GM18499 (cell line): ENCODE data around the gene DKK1.

ENCODE experiments used
- ATAC-seq: cut with Tn5 transposase; IDR thresholded peaks from one replicate; pipeline ENCODE4 v1.9.1; 2021; ENCODE audit warnings: moderate number of reproducible peaks; ENCODE audit not compliant: insufficient read depth, unreplicated experiment

DKK1 gene

GRCh38 chr10:52316500-52316899, 2.4 kb downstream of the DKK1 start:
- no peak for ATAC-seq

DNA sequence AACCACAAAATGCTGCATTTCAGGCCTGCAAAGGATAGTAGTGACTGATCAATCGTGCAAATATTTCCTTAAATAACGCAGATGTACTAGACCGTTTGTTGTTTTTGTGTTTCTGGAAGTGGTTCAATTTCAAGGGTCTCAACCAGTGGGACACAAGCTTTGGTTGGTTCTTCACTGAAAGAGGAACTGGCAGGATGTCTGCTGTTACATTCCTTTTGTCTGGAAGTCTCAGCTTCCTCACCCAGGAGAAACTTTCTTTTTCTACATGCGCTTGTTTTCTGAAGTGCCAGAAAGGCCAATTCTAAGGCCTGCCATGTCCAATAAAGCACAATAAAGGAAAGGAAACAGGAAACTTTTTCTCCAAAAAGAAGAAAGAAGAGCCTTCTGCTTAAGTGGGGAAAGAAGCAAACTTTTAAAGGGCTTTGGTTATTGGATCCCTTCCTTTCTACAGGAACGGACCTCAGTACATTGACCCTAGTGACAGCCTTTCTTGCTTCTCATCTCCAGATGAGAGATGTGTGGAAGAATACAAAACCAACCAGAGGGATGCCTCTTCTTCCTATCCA, 4.1 kb downstream of the DKK1 start:
- ATAC-seq, result no peak

- ATAC-seq, result no peak
These were observed 4.9 kb downstream of the DKK1 start for GRCh38 chr10:52318822-52319464.

- no peak for ATAC-seq
These were observed 5.8 kb downstream of the DKK1 start for GRCh38 chr10:52319926-52320325.

GRCh38 chr10:52322323-52322722, 8.2 kb downstream of the DKK1 start:
- ATAC-seq, result no peak

- ATAC-seq, result no peak
These were observed 8.9 kb downstream of the DKK1 start for GRCh38 chr10:52322936-52323335.

GRCh38 chr10:52326382-52326781, 12.3 kb downstream of the DKK1 start:
- no peak for ATAC-seq

DNA sequence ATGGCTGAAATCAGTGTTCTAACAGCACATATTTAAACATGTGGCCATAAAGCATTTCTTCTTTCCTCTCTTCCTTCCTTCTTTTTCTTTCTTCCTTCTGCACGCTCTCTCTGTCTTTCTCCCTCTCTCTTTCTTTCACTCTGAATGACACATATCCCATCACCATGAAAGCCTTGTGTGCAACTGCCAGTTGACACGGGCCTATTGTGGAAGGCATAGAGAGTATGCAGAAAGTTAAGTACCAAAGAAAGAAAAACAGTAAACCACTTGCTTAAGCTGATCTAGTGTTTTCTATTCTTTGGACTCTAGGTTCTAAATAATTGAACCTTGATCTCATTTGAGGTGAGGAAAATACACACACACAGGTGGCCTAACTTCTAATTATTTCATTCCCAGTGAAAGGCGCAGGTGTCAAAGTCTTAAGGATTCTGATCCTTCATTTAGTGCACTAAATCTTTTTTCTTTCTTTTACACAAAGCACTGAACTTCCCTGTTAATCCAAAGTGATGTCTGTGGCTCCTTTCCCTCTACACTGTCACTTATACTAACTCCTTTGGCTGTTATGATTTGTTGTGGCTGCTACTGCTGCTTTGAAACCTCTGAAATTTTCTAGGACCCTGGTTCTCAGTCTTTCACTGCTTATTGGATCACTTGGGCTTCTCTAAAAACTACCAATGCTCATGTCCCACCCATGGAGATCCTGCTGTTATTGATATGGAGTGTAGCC, 17.7 kb downstream of the DKK1 start:
- ATAC-seq, result no peak

DNA sequence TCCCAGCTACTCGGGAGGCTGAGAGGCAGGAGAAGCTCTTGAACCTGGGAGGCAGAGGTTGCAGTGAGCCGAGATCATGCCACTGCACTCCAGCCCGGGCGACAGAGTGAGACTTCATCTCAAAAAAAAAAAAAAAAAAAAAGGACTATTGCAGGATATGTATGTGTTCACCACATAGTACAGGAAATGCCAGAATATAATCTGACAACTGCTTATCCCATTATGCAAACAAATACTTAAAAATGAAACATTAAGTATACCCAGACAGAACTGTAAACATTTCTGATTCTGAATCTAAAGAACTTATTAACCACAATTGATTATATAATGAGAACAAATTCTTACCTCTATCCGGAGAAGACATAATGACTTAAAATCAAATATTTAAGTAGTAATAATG, 18.7 kb downstream of the DKK1 start:
- ATAC-seq, result no peak

DNA sequence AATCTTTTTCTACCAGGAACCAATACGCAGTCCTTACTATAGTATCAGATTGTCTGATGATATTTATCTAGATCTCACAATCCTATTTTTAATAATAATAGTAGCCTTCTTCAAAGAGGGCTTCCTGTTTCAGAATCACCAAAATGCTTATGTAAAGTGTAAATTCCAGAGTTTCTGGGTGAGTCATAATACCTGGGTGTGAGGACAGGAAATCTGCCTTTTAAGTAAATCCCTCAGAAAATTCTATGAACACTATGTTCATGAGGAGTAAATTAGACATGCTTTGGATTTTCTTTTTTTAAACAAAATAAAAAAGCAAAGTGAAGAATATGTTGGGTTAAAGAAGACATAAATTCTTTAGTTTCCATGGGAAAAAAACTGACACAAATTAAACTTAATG, 20.5 kb downstream of the DKK1 start:
- ATAC-seq, result no peak

DNA sequence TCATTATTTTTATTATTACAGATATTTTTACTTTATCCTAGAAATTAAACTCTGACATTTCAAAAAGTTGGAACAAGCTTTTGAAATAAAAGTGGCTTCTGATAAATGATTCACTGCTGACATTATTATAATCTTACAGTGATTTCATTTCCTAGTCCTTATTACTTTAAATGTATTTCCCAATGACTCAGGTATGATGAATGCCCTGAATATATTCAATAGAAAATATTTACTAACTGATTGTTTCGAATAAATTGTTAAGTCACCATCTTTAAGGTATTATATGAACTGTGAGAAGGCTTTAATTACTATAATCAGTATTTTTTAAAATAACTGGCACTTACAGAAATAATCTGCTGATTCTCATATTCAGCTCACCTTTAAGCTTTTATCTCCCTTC, 21.6 kb downstream of the DKK1 start:
- ATAC-seq, result no peak

DNA sequence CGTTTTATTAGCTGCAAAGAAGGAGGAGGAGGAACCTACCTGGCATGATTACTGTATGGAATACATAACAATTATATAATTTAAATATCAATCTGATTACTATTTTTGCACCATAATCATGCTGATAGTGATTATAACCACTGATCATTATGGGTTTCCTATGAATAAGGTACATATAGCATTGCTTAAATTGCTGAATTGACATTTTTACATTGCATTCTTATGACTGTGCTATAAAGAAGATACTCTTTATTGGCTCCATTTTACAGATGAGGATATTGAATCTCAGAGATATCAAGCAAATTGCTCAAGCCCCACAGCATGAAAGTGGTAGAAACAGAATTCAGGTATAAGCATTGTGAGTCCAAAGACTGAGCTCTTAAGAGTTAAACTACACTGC, 23.1 kb downstream of the DKK1 start:
- no peak for ATAC-seq

- ATAC-seq, result no peak
These were observed 29.4 kb downstream of the DKK1 start for GRCh38 chr10:52343439-52343838.

- ATAC-seq, result no peak
These were observed 32.6 kb downstream of the DKK1 start for GRCh38 chr10:52346394-52347326.

DNA sequence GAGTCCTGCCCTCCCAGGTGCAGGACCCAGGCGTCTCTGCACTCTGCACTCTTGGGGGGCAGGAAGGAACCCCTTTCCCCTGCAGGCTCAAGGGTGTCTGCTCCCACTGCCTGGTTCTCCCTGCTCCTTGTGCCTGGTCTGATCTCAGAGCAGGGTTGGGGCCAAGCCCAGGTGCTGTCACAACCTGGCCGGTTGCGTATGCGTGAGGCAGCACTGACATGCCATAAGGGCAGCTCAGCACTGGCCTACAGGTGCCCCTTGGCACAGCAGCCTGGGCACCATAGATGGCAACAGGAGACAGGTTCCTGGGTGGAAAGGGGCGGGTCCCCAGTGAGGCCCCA, 33.2 kb downstream of the DKK1 start:
- ATAC-seq, result no peak

GRCh38 chr10:52348037-52348564, 34.0 kb downstream of the DKK1 start:
- ATAC-seq, result no peak

- ATAC-seq, result no peak
These were observed 37.8 kb downstream of the DKK1 start for GRCh38 chr10:52351914-52352330.

DNA sequence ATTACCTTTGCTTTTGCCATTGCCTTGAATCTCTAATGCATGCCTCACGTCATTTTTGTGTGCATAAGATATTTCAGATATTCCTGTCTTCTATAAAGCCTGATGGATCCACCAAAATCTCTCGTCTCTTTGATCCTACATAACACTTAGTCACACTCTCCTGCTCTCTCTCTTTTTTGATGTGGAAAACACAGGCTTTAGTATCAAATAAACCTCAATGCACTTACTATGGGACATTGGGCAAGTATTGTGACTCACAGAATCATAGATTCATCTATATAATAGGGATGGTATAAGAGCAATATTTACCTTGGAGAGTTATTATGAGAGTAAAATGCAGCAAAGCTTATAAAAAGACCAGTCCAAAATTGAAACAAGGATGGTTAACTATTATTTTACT, 39.1 kb downstream of the DKK1 start:
- ATAC-seq, result no peak

DNA sequence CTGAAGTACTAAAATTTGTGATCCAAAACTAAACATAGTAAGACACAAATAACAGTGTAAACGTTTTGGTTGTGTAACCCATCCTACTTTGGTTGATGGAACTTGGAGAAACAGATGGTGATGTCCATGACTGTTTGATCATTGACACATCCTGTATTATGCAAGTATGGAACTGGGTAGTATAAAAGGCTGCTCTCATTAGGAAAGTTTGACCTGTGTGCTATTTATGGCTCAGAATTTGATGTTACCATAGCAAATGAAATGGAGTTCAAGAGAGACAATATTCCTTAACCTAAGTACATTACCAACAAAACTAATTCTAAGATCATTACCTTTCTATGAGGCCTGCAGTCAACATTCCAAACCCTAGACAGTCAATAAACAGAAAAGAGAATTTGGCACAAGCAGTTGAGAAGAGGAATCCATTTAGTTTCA, 39.9 kb downstream of the DKK1 start:
- no peak for ATAC-seq

DNA sequence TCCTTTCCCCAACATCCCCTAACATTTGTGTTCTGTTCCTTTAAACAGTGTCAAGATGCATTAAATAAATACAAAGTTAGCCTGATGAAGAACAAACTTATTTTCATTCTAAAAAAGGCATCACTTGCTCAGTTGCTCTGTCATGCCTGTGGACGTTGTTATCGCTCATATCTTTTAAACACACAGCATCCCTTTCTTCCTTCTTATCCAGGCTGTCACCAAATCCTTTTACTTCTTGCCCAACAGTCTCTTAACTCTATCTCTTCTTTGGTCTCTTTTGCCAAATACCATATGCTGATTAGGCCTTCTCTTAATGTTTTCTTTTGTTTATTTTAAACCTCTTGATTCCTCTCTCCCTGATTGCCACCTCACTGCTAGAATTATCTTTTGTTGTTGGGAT, 43.9 kb downstream of the DKK1 start:
- no peak for ATAC-seq

- no peak for ATAC-seq
These were observed 45.4 kb downstream of the DKK1 start for GRCh38 chr10:52359441-52359840.
